ACHN (cell line): Measurements from ENCODE around the gene ALPG.
"Not testable (repeated sequence)": the region's sequence is repeated elsewhere in the genome, so short reads cannot be mapped to it uniquely, and the experiment has no call there.

Experiments used
- DNase-seq: peaks from one replicate; pipeline ENCODE4 v3.0.0-alpha.2; 2015
- in situ Hi-C: cut with HindIII; loops from 2 replicates; pipeline ENCODE4 v1.10.0; 2017; ENCODE audit warnings: low sequenced_read_pairs, low pct_ligation_motif_present, low pct_unique_long_range_greater_than_20kb

ALPG gene

DNA sequence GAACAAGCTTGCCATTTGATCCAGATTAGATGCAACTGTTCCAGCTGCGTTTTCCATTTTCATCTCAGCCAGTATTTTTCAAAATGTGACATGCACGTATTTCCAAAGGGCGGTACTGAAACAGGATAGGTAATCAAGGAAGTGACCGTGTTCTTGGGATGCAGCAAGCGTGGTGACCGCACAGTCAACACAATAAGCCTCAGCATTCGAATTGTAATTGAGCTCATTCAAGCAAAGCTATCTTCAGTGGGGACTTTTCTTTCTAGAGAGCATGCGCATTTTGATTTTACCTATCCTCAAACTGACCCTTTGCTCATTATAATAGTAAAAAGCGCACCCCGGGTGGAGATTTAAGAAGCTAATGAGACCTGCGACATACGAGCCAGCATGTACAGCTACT lies 31.5 kb upstream of the ALPG start:
- DNase-seq = no peak
- in situ Hi-C loops = no loop called here

DNA sequence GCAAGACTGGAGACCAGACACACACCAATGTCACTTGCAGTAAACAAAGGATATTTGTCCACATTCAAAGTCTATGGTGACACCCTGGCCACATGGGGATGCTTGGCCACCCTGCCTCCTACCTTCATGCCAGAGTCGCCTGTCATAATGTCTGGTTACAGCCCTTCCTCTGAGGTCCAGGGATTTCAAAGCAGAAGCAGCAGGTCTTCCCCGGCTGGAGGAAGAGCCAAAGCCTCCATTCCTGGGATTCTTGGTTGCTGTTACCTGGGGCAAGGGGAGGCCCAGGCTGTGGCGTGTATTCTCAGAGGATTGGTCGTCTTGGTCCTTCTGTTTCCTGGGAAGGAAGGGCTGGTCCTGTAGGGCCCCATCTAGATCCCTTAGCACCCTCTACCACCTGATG lies 30.4 kb upstream of the ALPG start:
- in situ Hi-C loops = no loop called here
- DNase-seq = no peak

DNA sequence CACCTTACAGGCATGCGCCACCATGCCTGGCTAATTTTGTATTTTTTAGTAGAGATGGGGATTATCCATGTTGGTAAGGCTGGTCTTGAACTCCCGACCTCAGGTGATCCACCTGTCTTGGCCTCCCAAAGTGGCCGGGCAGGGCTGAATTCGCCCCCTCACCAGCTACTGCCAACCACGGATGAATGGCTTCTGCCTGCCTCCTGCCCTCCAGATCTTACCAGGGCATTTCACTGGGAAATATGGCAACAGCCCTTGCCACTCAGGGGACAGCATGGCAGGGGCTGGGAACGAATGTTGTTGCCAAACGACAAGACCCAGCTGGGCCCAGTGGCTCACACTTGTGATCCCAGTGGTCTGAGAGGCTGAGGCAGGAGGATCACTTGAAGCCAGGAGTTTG lies 29.9 kb upstream of the ALPG start:
- in situ Hi-C loops = no loop called here
- DNase-seq = no peak

DNA sequence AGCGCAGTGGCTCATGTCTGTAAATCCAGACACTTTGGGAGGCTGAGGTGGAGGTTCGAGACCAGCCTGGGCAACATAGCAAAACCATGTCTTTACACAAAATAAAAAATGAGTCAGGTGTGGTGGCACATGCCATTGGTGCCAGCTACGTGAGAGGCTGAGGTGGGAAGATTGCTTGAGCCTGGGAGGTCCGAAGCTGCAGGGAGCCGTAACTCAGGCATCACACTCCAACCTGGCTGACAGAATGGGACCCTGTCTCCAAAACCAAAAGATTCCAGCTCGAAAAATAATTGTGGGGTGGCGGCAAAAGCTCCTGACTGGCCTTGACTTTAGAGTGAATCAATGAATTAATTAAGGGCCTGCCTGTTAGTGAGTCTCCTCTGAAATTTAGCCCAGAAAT lies 29.3 kb upstream of the ALPG start:
- no peak for DNase-seq
- in situ Hi-C loops = no loop called here

DNA sequence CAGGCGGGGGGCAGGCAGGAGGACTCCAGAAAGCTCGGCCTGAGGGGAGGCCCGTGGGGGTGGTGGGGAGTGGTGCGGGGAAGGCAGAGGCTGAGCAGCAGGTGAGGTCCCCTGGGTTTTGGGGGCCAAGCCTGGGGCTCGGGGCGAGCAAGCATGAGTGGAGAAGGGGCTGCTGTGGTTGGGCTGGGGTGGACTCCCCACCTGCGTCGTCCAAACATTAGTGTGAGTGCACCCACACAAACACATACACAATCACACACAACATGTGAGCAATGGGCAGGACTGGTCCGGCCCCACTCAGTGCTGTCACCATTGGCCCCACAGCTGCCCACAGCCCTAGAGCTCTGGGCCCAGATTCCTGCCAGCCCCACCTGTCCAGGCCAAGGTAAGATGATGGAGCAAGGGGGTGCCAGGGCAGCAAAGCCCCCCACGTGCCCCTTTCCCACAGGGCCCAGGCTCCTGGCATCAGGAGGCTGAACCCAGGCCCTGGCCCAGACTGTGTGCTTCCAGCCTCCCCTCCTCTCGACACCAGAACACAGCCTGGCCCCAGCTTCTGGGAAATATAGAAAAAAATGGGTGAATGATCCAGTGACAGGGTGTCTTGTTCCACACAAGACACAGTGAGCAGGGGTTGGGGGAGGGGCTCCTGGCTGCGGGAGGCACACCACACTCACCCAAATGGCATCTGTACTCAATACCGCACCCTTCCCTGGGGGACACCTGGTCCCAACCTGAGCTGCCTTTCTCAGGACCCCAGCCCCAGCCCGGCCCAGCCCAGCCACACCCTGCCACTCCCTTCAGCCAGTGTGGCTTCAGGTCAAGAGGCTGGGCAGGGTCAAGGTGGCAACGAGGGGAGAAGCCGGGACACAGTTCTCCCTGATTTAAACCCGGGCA lies 28.6 kb upstream of the ALPG start:
- in situ Hi-C loops = no loop called here
- no peak for DNase-seq

DNA sequence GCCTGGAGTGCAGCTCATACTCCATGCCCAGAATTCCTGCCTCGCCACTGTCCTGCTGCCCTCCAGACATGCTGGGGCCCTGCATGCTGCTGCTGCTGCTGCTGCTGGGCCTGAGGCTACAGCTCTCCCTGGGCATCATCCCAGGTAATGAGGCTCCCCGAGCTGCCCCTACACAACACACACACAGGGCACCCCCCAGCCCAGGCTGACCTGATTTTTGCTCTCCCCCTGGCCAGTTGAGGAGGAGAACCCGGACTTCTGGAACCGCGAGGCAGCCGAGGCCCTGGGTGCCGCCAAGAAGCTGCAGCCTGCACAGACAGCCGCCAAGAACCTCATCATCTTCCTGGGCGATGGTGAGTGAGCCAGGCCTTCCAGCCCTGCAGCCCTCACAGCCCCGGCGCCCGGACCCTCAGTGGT lies 27.9 kb upstream of the ALPG start, which contains the start of gene ALPP:
TSS of gene ALPP (plus strand) at position 17 of the 417 bp plus-strand sequence. CDS start at position 69, 52 bp downstream.
- DNase-seq, in situ Hi-C loops: not testable (repeated sequence)

DNA sequence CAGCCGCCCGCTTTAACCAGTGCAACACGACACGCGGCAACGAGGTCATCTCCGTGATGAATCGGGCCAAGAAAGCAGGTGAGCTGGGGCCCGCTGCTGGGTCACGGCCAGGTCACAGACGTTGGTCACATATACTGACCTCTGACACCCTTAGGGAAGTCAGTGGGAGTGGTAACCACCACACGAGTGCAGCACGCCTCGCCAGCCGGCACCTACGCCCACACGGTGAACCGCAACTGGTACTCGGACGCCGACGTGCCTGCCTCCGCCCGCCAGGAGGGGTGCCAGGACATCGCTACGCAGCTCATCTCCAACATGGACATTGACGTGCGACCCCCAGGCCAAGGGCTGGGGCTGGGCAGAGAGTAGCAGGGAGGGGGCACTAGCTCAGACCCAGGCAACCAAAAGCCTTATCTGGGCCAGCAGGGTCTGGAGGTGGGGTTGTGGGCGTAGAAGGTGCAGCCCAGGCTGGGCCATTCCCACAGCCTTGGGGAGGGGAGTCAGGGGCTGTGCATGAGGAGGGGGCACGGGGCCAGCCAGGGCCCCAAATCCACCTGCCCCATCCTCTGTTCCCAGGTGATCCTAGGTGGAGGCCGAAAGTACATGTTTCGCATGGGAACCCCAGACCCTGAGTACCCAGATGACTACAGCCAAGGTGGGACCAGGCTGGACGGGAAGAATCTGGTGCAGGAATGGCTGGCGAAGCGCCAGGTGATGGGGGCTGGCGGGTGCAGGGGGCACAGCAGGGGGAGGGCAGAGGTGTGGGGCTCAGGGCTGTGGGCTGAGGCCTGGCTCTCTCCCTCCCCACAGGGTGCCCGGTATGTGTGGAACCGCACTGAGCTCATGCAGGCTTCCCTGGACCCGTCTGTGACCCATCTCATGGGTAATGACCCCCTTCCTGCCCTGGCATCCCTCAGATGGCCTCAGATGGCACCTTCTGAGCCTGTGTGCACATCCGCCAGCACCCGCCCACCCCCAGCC lies 26.7 kb upstream of the ALPG start:
- in situ Hi-C loops, DNase-seq: not testable (repeated sequence)

DNA sequence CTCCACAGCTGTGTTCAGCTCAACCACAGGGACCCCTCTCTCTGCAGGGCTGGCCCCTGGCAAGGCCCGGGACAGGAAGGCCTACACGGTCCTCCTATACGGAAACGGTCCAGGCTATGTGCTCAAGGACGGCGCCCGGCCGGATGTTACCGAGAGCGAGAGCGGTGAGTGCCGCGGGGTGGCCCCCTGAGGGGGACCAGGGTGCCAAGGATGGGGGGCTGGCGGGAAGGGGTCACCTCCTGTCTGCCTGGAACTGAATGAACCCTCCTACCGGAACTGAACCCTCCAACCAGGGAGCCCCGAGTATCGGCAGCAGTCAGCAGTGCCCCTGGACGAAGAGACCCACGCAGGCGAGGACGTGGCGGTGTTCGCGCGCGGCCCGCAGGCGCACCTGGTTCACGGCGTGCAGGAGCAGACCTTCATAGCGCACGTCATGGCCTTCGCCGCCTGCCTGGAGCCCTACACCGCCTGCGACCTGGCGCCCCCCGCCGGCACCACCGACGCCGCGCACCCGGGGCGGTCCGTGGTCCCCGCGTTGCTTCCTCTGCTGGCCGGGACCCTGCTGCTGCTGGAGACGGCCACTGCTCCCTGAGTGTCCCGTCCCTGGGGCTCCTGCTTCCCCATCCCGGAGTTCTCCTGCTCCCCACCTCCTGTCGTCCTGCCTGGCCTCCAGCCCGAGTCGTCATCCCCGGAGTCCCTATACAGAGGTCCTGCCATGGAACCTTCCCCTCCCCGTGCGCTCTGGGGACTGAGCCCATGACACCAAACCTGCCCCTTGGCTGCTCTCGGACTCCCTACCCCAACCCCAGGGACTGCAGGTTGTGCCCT lies 25.2 kb upstream of the ALPG start:
- DNase-seq, in situ Hi-C loops: not testable (repeated sequence)

DNA sequence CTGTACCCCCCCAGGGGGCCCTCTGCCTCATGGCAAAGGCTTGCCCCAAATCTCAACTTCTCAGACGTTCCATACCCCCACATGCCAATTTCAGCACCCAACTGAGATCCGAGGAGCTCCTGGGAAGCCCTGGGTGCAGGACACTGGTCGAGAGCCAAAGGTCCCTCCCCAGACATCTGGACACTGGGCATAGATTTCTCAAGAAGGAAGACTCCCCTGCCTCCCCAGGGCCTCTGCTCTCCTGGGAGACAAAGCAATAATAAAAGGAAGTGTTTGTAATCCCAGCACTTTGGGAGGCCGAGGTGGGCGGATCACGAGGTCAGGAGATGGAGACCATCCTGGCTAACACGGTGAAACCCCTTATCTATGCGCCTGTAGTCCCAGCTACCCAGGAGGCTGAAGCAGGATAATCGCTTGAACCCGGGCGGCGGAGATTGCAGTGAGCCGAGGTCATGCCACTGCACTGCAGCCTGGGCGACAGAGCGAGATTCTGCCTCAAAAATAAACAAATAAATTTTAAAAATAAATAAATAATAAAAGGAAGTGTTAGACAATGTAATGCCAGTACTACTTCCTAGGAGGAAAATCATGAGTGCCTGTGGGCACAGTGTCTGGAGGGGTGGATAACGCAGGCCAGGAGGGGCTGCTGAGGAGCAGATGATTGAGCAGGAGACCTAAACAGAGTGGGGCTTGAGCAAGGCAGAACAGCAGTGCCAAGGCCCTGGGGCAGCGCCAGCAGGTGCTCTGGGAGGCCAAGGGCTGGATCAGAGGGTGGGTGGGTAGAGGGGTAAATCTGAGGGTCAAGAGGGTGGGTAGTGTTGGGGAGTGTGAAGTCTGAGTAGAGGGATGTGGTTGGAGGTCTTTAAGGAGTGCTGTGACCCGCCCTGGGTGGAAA lies 24.1 kb upstream of the ALPG start:
- in situ Hi-C loops = no loop called here
- no peak for DNase-seq

DNA sequence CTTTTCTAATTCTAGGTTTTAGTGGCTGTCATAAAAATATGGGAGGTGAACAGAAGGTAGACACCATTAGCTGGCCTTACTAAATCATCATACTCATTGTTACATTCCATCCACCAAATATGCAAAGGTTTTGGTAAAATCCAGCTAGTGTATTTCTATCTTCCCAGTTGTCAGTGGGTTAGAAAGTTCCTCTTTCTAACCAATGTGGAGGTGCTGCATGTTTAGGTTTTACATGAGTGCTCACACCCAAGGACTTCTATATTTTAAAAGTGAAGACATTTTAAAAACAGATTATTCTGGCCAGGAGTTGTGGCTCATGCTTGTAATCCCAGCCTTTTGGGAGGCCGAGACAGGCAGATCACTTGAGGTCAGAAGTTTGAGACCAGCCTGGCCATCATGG lies 22.2 kb upstream of the ALPG start:
- no peak for DNase-seq
- in situ Hi-C loops = no loop called here

DNA sequence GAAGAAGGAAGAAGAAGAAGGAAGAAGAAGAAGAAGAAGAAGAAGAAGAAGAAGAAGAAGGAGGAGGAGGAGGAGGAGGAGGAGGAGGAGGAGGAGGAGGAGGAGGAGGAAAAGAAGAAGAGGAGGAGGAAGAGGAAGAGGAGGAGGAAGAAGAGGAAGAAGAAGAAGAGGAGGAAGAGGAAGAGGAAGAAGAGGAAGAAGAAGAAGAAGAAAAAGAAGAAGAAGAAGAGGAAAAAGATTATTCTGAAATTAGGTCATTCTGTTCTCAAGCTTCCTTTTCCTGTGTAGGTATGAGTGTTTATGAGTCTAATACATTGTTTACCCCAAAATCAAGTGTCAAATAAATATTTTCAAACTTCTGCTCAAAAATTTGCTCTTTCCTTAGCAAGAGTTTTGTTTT lies 21.6 kb upstream of the ALPG start:
- in situ Hi-C loops = not testable (repeated sequence)

DNA sequence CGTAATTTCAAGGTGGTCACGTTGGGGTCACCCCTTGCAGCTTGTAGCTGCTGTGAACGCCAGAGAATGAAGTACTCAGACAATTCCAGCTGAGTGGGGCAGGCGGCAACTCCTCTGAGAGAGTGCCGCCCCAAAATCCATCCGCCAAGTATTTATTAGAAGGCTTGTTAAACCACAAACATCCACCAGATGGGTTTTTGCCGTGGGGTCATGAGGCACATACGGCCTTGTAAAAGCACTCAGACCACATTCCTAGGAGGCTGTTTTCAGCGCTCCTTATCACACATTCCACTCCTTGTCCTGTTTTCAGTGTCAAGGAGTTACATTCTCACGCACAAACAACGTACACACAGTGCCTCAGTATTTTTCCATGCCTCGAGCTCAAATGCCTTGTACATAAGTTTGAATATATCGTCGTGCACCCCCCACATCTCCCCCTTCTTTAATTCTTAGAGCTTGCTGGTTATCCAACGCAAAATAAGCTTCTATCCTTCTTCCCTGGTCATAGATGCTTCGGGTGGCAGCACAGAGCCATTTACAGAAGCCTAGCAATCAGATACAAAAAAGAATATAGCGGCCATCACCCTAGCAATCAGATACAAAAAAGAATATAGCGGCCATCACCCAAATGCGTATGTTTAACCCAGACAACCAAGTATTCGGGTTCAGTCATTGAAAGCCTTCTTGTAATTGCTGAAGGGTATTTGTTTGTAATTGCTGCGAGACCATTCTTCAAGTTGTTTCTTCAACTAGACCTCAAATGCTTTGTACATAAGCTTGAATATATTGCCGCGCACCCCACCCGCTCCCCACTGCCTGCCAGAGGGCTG lies 20.8 kb upstream of the ALPG start:
- in situ Hi-C loops = no loop called here
- peak; percentile 67 for DNase-seq

More for the DNA sequence above, 21.6 kb upstream of the ALPG start:
- not testable (repeated sequence) for DNase-seq

DNA sequence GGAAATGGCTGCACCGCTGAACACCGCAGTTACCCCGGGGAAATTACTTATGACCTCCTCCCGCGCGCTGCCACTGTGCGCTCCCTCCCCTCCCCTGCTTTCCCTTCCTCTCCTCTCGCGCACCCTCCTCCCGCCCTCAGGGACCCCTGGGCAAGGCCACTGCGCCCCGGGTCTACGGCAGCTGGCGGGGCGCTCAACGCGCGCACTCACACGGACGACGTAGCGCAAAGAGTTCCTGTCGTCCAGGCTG lies 20.2 kb upstream of the ALPG start:
- no peak for DNase-seq
- in situ Hi-C loops = no loop called here

DNA sequence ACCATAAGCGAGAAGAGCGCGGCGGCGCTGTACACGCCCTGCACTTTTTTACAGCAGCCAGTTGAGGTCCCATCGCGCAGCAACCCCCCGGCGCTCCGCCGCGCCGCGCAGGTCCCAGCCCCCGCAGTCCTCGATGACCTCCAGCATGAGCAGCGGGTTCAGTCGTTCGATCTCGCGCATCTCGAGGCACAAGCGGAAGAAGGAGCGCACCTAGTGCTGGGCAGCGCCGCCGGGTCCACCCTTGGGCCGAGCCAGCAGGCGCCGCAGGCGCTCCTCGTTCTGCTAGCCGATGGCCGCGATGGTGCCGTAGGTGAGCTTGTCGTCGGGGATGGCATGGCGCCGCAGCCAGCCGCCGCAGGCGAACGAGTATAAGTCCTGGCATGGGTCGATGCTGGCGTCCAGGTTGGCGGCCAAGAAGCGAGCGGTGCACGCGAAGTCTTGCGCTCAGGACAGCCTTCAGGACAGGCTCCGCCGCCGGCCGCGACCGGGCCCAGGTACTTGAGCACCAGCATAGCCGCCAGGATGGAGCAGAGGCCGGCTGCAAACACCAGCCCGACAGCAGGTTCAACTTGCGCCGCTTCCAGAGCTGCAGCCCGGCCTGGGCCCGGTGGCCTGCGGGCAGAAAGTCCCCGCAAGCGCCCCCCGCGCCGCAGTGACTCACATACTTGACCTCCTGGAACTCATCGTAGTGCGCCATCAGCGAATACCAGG lies 19.7 kb upstream of the ALPG start:
- DNase-seq = peak; percentile 38

DNA sequence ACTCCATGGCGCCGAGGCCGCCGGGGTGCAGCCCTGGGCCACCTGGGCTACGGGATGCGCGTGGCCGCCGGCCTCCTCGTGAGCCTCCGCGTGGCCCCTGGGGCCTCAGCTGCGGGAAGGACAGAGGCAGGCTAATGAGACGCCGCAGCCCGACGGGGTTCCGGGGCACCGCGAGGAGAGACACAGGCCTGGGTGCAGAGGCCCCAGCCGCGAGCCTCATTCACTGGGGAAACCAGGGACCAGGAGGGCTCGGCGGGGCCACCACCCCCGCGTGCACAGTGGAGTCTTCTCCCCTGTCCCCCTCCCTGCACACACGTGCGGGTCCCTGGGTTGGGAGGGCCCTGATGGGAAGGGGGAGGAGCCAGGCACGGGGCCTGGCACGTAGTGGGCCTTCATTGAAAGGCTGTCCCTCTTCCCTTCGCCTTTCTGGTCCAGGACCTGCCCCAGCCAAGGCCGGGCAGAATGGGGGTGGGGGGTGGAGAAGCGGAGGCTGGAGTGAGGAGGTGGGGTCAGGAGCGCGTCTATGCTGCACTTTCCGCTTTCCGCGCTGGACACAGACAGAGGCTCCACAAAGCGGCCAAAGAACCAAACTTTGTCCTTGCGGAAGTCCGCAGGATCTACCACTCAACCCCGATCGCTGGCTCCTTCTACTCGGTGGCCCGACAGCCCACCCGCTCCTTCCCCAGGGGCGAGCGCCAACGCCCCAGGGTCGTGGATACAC lies 19.0 kb upstream of the ALPG start:
- no peak for DNase-seq
- in situ Hi-C loops = no loop called here

More for the DNA sequence above, 19.7 kb upstream of the ALPG start:
- in situ Hi-C loops = no loop called here
